ENCODE measurements around the gene FSD1.

FSD1 gene

GRCh38 chr19:4361152-4362046 lies 57.0 kb downstream of the FSD1 start:
- Histone ChIP-seq H3K4me3 (ENCODE audit: low read length, poor library complexity, severe bottlenecking) (no peak overlapping the region), H3K9me2 (replicated peaks; ENCODE audit: low read depth, low read length) (no peaks in the 10 kb centered on the region), H3K27me3 (ENCODE audit: insufficient read depth, low read length, poor library complexity, severe bottlenecking) (no peaks in the 10 kb centered on the region), H3K36me3 (ENCODE audit: insufficient read depth, low read length) (peaks cover 68% of the 10 kb centered on the region; the same call in 1 of the 2 replicates), H3K9me3 (ENCODE audit: insufficient read depth, low read depth, low read length) (no peaks in the 10 kb centered on the region), H3K4me2 (ENCODE audit: low read depth, low read length, poor library complexity, severe bottlenecking) (no peak overlapping the region), H2AFZ (ENCODE audit: low read length) (no peak overlapping the region), H3K9ac (ENCODE audit: low read depth, low read length, poor library complexity, severe bottlenecking) (no peak overlapping the region), H3K79me2 (ENCODE audit: insufficient read depth, low read length) (no peaks in the 10 kb centered on the region), H4K20me1 (ENCODE audit: insufficient read depth, low read length, poor library complexity, severe bottlenecking) (no peaks in the 10 kb centered on the region), H3F3A (ENCODE audit: low read depth) (no peaks in the 10 kb centered on the region), H3K4me1 (ENCODE audit: insufficient read depth, low read length, poor library complexity, severe bottlenecking) (no peaks in the 10 kb centered on the region)
- TF ChIP-seq CTCF (conservative IDR thresholded peaks at IDR 0.05; ENCODE audit: low read length), result no peak
- TF ChIP-seq EZH2phosphoT487 (IDR thresholded peaks at IDR 0.05; ENCODE audit: borderline replicate concordance), result no peak

- Histone ChIP-seq H3K27me3 (ENCODE audit: insufficient read depth, low read length, poor library complexity, severe bottlenecking) (no peaks in the 10 kb centered on the region), H3K4me3 (ENCODE audit: low read length, poor library complexity, severe bottlenecking) (no peak overlapping the region), H3F3A (ENCODE audit: low read depth) (no peaks in the 10 kb centered on the region), H3K4me1 (ENCODE audit: insufficient read depth, low read length, poor library complexity, severe bottlenecking) (no peaks in the 10 kb centered on the region), H3K9me3 (ENCODE audit: insufficient read depth, low read depth, low read length) (no peaks in the 10 kb centered on the region), H3K79me2 (ENCODE audit: insufficient read depth, low read length) (peaks cover 1% of the 10 kb centered on the region; the same call in 1 of the 2 replicates), H2AFZ (ENCODE audit: low read length) (no peak overlapping the region), H4K20me1 (ENCODE audit: insufficient read depth, low read length, poor library complexity, severe bottlenecking) (no peaks in the 10 kb centered on the region), H3K4me2 (ENCODE audit: low read depth, low read length, poor library complexity, severe bottlenecking) (no peak overlapping the region), H3K9ac (ENCODE audit: low read depth, low read length, poor library complexity, severe bottlenecking) (no peak overlapping the region), H3K36me3 (ENCODE audit: insufficient read depth, low read length) (peaks cover 68% of the 10 kb centered on the region; the same call in 1 of the 2 replicates), H3K9me2 (replicated peaks; ENCODE audit: low read depth, low read length) (no peaks in the 10 kb centered on the region)
- TF ChIP-seq CTCF (conservative IDR thresholded peaks at IDR 0.05; ENCODE audit: low read length), result no peak
- TF ChIP-seq EZH2phosphoT487 (IDR thresholded peaks at IDR 0.05; ENCODE audit: borderline replicate concordance), result no peak
These were observed 57.9 kb downstream of the FSD1 start for GRCh38 chr19:4362101-4362828.

- Histone ChIP-seq H3K9me3 (ENCODE audit: insufficient read depth, low read depth, low read length) (no peaks in the 10 kb centered on the region), H2AFZ (ENCODE audit: low read length) (no peak overlapping the region), H3K4me2 (ENCODE audit: low read depth, low read length, poor library complexity, severe bottlenecking) (no peak overlapping the region), H3K36me3 (ENCODE audit: insufficient read depth, low read length) (peaks cover 68% of the 10 kb centered on the region; the same call in 1 of the 2 replicates), H3K4me1 (ENCODE audit: insufficient read depth, low read length, poor library complexity, severe bottlenecking) (peaks cover 2% of the 10 kb centered on the region), H3K9me2 (replicated peaks; ENCODE audit: low read depth, low read length) (no peaks in the 10 kb centered on the region), H3K9ac (ENCODE audit: low read depth, low read length, poor library complexity, severe bottlenecking) (no peak overlapping the region), H4K20me1 (ENCODE audit: insufficient read depth, low read length, poor library complexity, severe bottlenecking) (no peaks in the 10 kb centered on the region), H3K4me3 (ENCODE audit: low read length, poor library complexity, severe bottlenecking) (no peak overlapping the region), H3K79me2 (ENCODE audit: insufficient read depth, low read length) (peaks cover 8% of the 10 kb centered on the region; the same call in 1 of the 2 replicates), H3F3A (ENCODE audit: low read depth) (no peaks in the 10 kb centered on the region), H3K27me3 (ENCODE audit: insufficient read depth, low read length, poor library complexity, severe bottlenecking) (no peaks in the 10 kb centered on the region)
- no peak for TF ChIP-seq EZH2phosphoT487 (IDR thresholded peaks at IDR 0.05; ENCODE audit: borderline replicate concordance)
- no peak; the same call in 1 of the 2 replicates for TF ChIP-seq CTCF (conservative IDR thresholded peaks at IDR 0.05; ENCODE audit: low read length)
These were observed 58.6 kb downstream of the FSD1 start for GRCh38 chr19:4362831-4363545.
